Stimulated activated CD8-positive, alpha-beta memory T cell treated with anti-CD3 and anti-CD28 coated beads, Interleukin-4, amount 100 ng/mL, for 24 hours (primary cell): ENCODE data around the gene STARD13.

Experiments used
- DNase-seq: peaks from one replicate; pipeline ENCODE4 v3.0.0-alpha.2; 2020; ENCODE audit warnings: low read depth

The STARD13 gene

DNA sequence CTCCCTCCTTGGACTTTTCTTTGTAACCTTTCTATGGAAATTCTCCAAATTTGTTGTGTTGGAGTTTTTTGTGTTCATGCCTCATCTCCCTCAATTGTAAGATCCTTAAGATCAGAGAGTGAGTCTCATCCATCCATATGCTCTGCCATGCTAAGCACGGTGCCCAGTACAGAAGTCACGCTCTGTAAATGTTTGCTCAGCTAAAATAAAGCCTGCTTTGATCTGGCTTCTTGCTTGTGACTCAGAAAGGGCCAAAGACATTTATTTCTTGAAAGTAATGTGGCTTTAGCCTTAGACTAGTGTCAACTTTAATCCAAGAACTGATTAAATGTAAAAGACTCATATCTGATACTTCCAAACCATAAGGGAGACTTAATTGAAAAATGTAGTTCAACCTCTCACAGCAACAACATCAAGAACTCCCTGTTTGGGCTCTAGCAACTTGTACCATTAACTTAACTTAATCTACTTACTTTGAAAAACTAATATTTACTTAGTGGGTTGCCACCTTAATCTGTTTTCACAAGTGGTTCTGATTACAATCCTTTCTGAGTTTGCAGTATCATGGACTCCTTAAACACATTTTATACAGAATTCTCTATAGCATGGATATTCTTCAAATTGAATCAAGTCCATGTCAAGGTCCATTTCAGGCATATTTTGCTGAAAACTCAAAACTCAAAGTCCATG lies 169.1 kb downstream of the STARD13 start:
- no peak for DNase-seq

DNA sequence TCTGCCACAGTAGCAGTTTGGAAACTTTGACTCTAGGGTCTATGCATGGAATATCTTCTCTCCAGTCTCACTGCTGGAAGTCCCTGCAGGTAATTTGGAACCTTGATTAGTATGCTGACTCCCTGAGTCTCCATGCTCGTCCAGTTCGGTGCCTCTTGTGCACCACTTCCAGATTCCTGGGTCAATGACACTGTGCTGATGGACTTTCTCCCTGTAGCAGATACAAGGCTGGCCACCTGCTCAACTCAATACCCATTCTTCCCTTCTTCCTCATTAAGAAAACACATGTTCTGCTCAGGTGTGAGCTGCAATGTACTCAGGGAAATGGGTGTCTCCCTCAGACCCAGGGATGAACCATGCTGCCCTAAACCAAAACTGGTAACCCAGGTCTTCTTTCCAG lies 170.3 kb downstream of the STARD13 start:
- DNase-seq, result no peak

DNA sequence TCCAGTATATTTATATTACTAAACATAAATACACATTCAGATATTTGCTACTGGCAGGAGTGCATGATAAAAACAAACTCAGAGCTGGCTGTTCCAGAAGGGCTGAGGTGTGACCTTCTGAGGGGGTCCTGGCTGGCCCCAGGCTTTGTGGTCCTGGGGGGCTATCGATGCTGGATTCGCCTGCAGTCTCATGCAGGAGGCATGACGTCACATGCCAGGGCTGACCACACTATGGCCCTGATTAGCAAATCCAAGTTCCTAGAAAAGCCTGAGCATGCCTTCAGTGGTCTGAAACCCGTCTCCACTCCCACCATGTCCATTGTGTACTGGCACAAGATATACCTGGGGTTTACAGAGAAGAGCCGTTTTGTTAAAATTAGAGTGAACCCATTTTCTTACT lies 171.4 kb downstream of the STARD13 start:
- DNase-seq, result no peak

- no peak for DNase-seq
Observed at GRCh38 chr13:33112766-33113165, 172.8 kb downstream of the STARD13 start.

DNA sequence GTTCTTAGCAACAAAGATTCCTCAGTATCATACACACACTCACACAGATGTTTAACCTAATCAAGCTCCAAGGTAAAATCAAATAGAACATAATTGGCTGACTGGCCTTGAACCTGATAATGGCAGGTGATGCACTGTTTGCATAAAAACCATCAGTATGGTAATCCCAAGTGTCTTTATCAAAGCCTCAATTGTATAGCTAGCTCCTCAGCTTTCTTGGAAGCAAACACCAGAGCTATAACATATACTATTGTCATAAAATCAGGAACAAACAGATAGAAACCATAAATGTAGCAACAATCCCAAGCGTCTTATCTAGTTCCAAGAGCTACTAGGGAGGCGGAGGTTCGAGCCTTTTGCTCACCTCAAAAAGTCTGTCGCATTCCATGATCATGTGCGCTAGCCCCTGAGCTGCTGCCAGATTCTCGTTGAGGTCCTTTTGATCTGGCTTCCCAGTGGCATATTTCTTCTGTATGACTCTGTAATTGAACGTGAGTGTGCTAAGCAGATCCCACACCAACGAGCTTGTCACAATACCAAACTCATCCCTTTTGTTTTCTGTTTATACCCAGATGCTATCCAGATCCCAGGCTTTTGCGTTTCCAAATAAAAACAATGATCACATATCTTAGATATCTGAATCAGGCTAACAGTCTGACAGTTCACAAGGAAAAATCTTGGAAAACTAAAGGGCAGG lies 174.0 kb downstream of the STARD13 start:
- DNase-seq, result no peak

- DNase-seq, result no peak
Observed at GRCh38 chr13:33110713-33111413, 174.7 kb downstream of the STARD13 start.

DNA sequence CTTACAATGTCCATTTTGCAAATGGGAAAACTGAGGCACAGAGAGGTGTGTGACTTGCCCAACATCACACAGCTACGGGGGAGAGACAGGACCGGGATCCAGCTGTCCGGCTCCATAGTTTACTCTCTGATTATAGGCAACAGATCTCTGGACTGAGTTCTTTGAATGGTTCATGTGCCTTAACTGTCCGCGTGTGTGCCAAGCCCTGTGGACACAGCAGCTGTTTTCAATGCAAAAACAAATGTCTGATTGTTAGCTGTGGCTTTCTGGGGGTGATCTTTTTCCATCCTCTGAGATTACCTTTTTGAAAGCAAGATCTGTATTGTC lies 175.2 kb downstream of the STARD13 start:
- no peak for DNase-seq

- no peak for DNase-seq
Observed at GRCh38 chr13:33109801-33110200, 175.8 kb downstream of the STARD13 start.

GRCh38 chr13:33109271-33109697 lies 176.3 kb downstream of the STARD13 start:
- DNase-seq, result no peak

DNA sequence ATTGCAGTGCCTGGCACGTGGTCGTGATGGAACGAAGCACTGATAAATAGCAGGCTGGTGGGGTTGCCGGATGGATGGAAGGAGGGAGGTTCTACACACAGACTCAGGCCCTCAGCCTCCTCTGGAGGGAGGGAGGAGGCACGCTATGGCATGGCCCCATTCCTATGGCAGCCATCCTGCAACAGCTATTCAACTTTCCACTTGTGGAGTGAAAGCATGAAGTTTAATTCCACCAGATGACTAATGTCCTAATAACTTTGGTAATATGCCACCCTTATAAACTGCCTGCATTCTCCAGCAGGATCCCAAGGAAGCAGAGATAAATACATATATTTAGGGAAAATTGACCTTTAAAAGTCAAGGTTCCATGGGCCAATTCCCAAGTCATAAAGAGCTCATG lies 176.9 kb downstream of the STARD13 start:
- no peak for DNase-seq

DNA sequence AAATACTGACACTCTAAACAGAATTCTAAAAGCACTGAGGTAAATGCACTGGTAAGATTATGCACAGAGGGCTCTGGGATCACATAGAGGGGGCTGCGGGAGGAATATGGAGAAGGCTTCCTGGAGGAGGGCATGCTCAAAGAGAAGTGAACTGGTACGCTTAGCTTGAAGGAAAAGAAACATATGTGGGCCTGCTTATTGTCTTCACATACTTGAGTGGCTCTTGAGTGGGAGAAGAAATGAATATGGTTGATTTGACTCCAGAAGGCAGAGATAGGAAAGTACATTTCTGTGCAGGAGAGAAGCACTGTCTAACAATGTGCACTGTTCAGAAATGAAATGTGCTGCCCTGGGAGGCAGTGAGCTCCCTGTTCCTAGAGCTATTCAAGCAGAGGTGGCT lies 178.2 kb downstream of the STARD13 start:
- DNase-seq, result no peak

GRCh38 chr13:33106656-33107360 lies 178.7 kb downstream of the STARD13 start:
- DNase-seq, result no peak

DNA sequence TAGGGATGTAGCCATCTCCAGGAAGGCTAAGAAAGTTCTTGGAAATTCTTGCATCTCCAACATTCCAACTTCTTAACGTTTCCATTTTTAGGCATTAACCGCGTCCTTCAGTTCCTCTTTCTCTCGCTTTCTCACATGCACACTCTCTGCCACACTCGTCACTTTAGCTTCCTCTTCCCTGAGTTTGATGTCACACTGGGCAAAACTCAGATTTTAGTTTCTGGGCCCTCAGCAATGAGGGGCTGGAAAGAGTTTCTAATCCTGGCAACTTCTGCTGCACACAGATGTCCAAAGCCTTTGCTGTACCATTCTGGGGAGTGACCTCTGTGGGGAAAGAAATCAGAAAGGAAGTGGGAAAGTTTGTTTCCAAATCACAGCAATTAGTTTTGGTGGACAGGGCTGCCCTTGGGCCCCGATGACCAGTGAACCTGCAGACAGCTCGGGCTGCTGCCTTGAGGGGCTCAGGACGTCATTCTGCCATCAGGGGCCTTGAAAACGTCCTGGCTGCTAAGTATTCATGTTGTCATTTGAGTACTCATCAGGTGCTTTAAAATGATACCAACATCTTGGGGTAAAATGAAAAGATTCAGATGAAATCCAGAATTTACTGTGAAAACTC lies 180.1 kb downstream of the STARD13 start:
- no peak for DNase-seq

DNA sequence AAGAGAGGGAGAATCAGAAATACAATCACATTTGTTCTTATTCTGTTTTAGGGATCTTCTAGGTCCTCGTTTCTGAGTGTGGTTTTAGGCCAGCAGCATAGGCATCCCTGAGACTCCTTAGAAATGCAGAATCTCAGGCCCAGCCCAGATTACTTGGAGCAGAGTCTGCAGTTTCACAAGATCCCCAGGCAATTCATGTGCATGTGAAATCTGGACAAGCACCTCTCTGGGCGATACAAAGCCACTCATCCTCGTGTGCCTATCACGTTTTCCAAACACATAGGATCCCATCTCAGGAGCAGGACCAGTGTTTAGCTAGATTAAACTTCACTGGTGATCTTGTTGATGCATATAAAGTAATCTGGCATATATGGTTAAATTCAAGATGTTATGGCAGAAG lies 182.1 kb downstream of the STARD13 start:
- DNase-seq, result no peak

DNA sequence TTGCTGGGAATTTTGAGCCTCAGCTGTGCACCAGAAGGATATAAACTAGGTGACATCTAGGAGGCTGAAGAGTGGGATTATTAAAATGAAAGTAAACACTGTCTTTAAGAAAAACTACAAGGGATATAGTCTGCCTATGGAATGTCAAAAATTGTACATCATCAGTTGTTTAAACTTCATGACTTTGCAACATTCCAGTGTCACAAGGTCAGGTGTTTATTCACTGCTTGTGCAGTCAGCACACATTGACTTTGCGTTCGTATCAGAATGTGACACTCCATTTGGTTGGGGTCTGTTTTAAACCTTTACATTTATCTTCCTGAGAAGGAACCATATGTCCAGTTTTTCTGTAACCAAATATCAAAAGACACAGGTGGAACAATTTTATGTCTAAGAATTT lies 183.7 kb downstream of the STARD13 start:
- DNase-seq, result no peak

DNA sequence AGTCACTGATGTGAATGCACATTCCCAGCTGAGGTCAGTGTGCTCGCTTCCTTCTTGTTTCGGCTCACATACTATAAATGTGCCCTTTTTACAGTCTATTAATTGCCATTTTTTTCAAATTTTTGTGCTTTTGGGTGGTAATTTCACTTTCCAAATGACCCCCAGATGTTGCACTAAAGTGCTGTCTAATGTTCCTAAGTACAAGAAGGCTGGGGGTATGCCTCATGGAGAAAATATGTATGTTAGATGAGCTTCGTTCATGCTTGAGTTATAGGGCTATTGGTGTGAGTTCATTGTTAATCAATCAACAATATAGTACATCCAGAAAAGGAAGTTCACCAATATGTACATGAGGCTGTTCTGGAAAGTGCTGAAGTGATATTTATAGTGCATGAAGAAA lies 184.7 kb downstream of the STARD13 start:
- no peak for DNase-seq

- no peak for DNase-seq
Observed at GRCh38 chr13:33099860-33100259, 185.7 kb downstream of the STARD13 start.

DNA sequence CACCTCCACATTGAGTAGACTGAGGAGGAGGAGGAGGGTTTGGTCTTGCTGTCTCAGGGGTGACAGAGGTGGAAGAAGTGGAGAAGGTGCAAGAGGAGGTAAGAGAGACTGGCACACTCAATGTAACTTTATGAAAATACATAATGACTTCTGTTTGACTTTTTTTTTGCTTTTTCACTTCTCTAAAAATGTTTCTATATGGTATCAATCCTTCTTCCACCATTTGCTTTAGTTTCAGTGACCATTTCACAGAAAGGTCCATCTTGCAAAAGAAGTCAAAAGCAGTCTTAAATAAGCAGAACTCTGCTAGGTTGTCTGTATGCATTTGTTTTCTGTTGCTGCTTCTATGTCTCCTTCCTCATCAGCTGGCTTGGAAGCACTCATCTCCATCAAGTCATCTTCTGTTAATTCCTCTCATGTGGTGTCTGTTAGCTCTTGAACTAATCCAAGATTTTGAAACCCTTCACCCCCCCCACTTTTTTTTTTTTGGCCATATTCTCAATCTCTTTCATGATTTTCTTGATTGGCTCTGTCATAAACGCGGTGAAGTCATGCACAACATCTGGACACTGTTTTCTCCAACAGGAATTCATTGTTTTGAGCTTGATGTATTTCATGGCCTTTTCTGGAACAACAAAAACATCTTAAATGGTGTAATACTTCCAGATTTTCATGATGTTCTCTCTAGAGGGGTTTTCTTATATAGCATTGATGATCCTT lies 188.5 kb downstream of the STARD13 start:
- no peak for DNase-seq

- no peak for DNase-seq
Observed at GRCh38 chr13:33092073-33092987, 193.2 kb downstream of the STARD13 start.

DNA sequence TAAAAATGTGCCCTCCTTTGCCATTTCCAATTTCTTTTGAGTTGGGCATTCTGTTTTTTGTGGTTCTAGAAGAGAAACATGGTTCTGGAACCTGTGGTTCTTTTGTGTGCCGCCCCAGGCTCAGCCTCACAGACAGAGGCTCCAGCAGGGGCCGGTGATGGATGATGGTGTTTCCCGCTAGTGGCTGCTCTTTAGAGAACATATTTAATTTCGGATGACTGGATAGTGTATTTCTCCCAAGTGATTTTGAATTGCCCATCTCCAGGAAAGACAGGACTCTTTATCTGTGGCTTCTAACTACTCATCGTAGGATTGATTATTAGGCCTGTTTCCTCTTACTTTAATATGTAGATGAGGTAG lies 194.2 kb downstream of the STARD13 start:
- no peak for DNase-seq
